ENCODE measurements around the gene PLAAT4.
"Not testable (repeated sequence)": the region's sequence is repeated elsewhere in the genome, so short reads cannot be mapped to it uniquely, and the experiment has no call there.

The PLAAT4 gene

DNA sequence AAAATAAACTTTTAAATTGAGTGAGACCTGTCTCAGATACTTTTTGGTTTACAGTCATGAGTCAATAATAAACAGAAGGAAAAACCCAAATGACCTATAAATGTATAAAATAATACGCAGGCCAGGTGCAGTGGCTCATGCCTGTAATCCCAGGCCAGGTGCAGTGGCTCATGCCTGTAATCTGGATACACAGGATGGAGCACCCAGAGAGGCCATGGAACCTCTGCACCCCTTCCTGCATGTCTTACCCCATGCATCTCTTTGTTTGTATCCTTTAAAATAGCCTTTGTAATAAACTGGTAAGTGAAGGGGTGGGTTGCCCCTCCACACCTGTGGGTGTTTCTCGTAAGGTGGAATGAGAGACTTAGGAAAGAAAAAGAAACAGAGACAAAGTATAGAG lies 8.9 kb upstream of the PLAAT4 start:
- ChIA-PET CTCF (no interaction called here), POLR2A (no interaction called here)
- no peak overlapping the region for H3K4me3 ChIP-seq (ENCODE audit: low read depth, low read length)
- TF ChIP-seq, protein P1, sequence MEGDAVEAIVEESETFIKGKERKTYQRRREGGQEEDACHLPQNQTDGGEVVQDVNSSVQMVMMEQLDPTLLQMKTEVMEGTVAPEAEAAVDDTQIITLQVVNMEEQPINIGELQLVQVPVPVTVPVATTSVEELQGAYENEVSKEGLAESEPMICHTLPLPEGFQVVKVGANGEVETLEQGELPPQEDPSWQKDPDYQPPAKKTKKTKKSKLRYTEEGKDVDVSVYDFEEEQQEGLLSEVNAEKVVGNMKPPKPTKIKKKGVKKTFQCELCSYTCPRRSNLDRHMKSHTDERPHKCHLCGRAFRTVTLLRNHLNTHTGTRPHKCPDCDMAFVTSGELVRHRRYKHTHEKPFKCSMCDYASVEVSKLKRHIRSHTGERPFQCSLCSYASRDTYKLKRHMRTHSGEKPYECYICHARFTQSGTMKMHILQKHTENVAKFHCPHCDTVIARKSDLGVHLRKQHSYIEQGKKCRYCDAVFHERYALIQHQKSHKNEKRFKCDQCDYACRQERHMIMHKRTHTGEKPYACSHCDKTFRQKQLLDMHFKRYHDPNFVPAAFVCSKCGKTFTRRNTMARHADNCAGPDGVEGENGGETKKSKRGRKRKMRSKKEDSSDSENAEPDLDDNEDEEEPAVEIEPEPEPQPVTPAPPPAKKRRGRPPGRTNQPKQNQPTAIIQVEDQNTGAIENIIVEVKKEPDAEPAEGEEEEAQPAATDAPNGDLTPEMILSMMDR (IDR thresholded peaks at IDR 0.05; ENCODE audit: insufficient read depth, low read length, missing control alignments) = no peak
- DNase-seq (ENCODE audit: low read depth, low spot score) = no peak

DNA sequence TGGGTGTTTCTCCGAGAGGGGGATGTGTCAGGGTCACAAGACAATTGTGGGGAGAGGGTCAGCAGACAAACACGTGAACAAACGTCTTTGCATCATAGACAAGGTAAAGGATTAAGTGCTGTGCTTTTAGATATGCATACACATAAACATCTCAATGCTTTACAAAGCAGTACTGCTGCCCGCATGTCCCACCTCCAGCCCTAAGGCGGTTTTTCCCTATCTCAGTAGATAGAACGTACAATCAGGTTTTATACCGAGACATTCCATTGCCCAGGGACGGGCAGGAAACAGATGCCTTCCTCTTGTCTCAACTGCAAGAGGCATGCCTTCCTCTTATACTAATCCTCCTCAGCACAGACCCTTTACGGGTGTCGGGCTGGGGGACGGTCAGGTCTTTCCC lies 8.5 kb upstream of the PLAAT4 start:
- H3K4me3 ChIP-seq (ENCODE audit: low read depth, low read length); DNase-seq (ENCODE audit: low read depth, low spot score); CTCF ChIA-PET: not testable (repeated sequence)

DNA sequence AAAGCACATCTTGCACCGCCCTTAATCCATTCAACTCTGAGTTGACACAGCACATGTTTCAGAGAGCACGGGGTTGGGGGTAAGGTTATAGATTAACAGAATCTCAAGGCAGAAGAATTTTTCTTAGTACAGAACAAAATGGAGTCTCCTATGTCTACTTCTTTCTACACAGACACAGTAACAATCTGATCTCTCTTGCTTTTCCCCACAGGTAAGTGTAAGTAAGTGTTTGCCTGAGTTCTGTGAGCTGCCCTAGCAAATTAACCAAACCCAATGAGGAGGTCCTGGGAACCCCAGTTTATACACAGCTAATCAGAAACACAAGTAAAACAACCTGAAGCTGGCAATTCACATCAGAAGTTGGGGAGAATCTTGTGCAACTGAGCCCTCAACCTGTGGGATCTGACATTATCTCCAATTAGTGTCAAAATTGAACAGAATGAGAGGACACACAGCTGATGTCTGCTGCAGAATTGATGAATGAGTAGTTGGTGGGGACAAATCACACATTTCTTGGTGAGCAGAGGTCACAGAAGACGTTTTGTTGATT lies 7.8 kb upstream of the PLAAT4 start:
- DNase-seq (ENCODE audit: low read depth, low spot score); H3K4me3 ChIP-seq (ENCODE audit: low read depth, low read length); POLR2A ChIA-PET: not testable (repeated sequence)
- CTCF ChIA-PET = interaction anchor here (1.7 kb wide), 1 partner anchor 49 kb away, joined by 4 read pairs; no protein-coding TSS in a partner anchor

More for the DNA sequence above, 8.5 kb upstream of the PLAAT4 start:
- POLR2A ChIA-PET = not testable (repeated sequence)

DNA sequence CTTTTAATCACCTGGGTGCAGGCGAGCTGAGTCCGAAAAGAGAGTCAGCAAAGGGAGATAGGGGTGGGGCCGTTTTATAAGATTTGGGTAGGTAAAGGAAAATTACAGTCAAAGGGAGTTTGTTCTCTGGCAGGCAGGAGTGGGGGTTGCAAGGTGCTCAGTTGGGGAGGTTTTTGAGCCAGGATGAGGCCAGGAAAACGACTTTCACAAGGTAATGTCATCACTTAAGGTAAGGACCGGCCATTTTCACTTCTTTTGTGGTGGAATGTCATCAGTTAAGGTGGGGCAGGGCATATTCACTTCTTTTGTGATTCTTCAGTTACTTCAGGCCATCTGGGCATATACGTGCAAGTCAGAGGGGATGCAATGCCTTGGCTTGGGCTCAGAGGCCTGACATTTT lies 7.2 kb upstream of the PLAAT4 start:
- DNase-seq (ENCODE audit: low read depth, low spot score); POLR2A ChIA-PET; H3K4me3 ChIP-seq (ENCODE audit: low read depth, low read length): not testable (repeated sequence)
- CTCF ChIA-PET = interaction anchor here (1.7 kb wide), 1 partner anchor 50 kb away, joined by 4 read pairs; no protein-coding TSS in a partner anchor

DNA sequence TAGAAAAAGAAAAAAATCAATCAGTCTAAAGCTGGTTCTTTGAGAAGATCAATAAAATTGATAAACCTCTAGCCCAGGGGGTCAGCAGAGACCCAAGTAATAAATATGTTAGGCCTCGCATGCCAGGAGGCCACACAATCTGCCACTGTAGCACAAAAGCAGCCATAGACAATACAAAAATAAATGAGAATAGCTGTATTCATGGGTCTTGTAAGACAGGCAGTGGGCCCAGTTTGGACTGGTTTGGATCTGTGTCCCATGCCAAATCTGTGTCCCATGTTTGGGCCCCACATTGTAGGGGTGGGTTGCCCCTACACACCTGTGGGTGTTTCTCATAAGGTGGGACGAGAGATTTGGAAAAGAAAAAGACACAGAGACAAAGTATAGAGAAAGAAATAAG lies 6.6 kb upstream of the PLAAT4 start:
- CTCF ChIA-PET = interaction anchor here (1.7 kb wide), 1 partner anchor 51 kb away, joined by 4 read pairs; no protein-coding TSS in a partner anchor
- DNase-seq (ENCODE audit: low read depth, low spot score) = no peak
- H3K4me3 ChIP-seq (ENCODE audit: low read depth, low read length) = no peak overlapping the region
- TF ChIP-seq, protein P1 (IDR thresholded peaks at IDR 0.05; ENCODE audit: insufficient read depth, low read length, missing control alignments) = no peak
- POLR2A ChIA-PET = no interaction called here

DNA sequence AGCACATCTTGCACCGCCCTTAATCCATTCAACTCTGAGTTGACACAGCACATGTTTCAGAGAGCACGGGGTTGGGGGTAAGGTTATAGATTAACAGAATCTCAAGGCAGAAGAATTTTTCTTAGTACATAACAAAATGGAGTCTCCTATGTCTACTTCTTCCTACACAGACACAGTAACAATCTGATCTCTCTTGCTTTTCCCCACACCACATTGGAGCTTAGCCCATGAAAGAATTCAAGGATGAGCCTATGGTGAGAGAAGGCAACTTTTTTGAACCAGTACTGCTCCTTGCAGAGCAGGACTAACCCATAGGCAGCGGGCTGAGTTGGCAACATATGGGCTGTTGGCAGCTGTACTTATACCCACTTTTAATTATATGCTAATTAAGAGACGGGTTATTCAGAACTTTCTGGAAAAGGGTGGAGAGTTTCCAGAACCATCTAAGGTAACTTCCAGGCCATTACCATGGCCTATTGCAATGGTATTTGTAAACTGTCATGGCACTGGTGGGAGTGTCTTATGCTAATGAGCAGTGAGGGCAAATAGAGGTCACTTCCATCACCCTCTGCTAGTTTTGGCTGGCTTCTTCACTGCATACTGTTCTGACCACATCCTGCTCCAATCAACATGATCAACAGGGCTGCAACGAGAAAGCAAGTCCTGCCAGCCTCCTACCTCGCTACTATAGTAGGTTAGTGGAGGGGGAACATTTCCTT lies 5.4 kb upstream of the PLAAT4 start:
- POLR2A ChIA-PET; H3K4me3 ChIP-seq (ENCODE audit: low read depth, low read length): not testable (repeated sequence)
- peak; percentile 57 for DNase-seq (ENCODE audit: low read depth, low spot score)
- CTCF ChIA-PET = interaction anchor here (1.6 kb wide), 1 partner anchor 12 kb away, joined by 4 read pairs; no protein-coding TSS in a partner anchor

DNA sequence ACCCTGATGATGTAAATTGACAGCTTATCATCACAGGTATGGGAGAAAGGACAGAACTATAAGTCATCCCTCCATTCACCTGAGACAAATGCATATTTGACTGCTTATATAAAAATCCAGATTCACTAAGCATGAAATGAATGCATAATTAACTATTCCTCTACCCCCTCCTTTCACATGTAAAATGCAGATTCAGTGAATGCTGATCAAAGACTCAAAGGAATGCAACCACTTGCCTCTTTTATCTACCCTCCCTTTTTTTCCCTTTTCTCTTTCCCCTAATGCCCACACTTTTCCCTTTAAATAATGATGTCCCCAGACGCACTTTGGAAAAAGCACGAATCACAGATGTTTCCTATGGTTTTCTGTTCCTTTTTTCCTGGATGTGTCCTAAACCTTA lies 4.5 kb upstream of the PLAAT4 start:
- CTCF ChIA-PET = interaction anchor here (1.6 kb wide), 1 partner anchor 11 kb away, joined by 4 read pairs; no protein-coding TSS in a partner anchor
- H3K4me3 ChIP-seq (ENCODE audit: low read depth, low read length) = no peak overlapping the region
- POLR2A ChIA-PET = no interaction called here
- no peak for DNase-seq (ENCODE audit: low read depth, low spot score)
- TF ChIP-seq, protein P1 (IDR thresholded peaks at IDR 0.05; ENCODE audit: insufficient read depth, low read length, missing control alignments) = no peak

DNA sequence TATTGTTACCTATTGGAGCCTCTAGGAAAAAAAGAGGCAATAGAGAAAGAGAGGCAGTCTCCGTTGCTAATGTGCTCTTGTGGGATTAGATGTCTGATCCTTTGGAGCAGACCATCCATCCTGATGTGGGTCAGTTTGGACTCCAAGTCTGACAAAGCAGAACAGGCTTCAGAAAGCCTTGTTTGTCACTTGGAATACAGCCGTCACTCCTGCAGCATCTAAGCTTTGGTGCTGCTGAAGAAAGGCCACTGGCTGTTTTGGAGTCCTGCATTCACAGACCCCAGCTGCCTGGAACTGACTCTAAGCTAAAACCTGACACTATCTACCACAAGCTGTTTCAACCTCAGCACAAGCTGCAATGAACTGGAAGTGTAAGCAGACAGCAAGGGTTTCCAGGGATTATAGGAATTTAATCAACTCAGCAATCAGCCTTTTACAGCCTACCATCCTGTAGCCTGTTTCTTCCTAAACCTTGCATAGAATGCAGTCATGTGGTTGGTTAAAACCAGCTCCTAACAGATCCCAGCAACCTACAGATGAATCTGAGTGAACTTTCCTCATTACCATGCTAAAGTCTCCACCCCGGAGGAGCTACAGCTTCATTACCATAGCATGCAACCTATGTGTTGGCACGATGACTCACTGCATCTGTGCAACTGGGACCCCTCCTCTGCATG lies 3.7 kb upstream of the PLAAT4 start:
- CTCF ChIA-PET = interaction anchor here (0.7 to 1.6 kb wide), 2 partner anchors 10 to 15 kb away, joined by 3 to 4 read pairs; no protein-coding TSS in a partner anchor
- POLR2A ChIA-PET = no interaction called here

More for the DNA sequence above, 3.7 kb upstream of the PLAAT4 start:
- no peak for DNase-seq (ENCODE audit: low read depth, low spot score)
- no peak overlapping the region for H3K4me3 ChIP-seq (ENCODE audit: low read depth, low read length)
- TF ChIP-seq, protein P1 (IDR thresholded peaks at IDR 0.05; ENCODE audit: insufficient read depth, low read length, missing control alignments) = no peak

All from AG04449 (cell line).